Measurements from ENCODE around the gene CFP.
A peak's percentile ranks its signal among the peaks of the same experiment; 100 is the strongest.
"Not testable (repeated sequence)": the region's sequence is repeated elsewhere in the genome, so short reads cannot be mapped to it uniquely, and the experiment has no call there.

Gene CFP

DNA sequence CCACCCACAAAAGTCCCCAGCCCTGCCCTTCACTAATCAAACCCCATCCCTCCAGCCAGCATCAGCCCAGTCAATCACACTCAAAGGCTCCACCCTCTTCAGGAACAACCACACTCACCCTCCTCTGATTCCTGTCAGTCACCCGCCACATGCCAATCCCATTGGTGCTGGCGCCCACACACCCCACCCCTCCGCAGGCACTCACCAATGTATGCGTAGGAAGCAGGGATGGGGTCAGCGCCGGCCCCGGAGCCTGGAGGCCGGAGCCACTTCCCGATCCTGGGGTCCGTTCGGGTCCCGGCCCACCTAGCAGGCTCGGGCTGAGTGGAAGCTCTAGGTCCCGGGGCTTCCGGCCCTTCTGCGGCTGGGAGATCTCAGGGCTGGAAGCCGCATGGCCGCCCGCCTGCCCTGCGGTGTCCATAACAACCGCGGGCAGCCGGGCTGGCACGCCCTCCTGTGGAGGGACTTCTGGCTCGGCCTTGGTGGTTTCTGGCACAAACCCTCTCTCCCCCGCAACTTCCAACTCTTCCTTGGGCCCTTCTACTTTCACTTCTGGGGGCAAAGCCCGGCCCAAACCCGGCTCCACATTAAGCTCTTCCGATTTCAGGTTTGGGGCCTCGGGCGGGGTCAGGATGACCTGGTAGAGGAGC lies 7.9 kb upstream of the CFP start:
- DNase-seq, result peak; percentile 62

DNA sequence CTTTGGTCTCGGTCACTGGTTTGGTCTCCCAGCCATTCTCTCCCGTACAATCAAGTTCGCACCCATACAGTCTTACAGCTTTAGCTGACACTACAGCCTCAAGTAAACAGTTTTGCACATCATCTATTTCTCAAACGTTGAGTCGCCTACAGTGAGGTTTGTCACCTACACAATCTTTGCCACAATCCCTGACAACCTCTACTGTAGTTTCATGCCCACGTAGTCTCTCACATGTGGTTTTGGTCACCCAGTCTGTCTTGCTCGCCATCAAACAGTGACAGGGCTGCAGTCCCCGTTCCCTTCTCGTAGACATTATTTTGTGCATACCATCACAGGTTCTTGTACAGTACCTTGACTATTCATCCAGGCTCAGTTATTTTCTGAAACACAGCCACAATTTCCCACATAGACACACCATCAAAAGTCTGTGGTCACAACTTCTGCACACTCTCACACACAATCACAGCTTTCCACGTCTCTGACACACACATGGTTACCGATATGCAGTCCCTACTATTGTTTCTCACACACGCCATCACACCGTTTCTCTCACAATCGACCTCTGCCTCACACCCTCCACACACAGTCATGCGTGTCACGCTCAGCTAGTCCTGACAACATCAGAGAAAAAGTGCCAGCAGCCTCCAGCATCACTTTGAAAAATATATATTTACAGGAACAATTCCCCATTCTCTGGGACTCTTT lies 5.3 kb upstream of the CFP start:
- peak; percentile 37 for DNase-seq

DNA sequence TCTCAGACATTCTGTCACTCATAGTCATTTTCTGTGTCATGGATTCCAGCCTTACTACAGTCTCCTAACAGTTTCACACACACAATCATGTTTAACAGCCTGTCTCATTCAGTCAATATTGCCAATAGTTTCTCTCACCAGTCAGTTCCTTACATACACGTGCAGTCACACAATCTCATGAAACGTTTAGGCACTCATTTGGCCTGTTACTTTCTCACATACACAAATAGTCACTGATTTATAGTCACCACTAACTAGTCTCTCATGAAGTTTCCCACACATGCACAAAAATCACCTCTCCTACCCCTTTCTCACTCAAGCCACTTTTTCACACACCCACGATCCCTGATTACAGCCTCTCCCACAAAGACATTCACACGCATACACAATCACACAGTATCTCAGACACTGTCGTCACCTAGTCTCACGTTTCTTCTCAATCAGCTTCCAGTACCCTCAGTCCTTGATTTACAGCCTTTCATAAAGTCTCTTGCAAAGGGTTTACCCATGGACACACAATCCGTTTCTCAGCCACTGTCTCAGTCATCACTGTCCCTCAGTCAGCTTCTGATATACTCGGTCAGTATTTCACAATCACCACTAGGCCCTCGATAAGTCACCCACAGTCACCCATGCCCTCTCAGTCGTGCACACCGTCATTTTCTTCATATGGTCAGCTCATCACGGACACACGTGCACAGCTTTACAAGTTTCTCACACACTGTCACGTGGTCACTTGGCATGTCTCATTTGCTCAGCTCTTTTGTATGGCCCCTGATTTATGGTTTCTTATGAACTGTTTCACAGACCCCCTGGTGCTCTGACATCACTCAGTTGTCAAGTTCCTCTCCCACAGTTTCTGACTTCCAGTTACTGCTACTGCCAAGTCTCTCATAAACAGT lies 4.2 kb upstream of the CFP start:
- DNase-seq, result no peak

DNA sequence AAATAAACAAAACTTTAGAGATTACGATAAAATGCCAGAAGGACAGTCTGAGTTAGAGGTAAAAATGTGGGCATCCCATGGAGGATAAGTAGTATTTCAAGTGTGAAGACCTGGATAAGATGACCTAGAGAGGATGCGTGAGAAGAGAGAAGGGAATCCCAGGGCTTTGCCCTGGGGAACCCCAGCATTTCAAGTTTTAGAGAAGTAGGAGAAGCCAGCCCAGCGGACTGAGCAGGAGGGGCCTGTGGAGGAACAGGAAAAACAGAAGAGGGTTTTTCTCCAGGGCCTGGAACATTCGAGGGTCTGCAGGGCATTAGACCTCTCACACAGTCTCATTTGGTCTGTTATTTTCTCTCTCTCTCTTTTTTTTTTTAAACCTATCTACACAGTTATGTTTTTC lies 2.9 kb upstream of the CFP start:
- DNase-seq, result no peak

DNA sequence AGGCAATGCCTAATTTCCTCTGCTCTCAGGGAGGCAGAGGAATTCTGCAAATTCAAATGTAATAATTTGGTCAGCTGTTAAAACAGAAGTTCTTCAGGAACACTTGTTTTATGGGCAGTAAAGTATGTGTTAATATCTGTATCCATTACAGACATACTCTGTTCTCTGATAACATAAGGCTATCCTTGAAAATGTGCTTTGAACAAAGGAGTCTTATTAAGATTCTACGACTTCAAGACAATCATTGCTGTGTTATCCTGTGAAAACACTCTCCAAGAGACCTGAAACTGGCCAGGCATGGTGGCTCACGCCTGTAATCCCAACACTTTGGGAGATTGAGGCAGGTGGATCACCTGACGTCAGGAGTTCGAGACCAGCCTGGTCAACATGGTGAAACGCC lies 1.9 kb upstream of the CFP start:
- DNase-seq, result no peak

DNA sequence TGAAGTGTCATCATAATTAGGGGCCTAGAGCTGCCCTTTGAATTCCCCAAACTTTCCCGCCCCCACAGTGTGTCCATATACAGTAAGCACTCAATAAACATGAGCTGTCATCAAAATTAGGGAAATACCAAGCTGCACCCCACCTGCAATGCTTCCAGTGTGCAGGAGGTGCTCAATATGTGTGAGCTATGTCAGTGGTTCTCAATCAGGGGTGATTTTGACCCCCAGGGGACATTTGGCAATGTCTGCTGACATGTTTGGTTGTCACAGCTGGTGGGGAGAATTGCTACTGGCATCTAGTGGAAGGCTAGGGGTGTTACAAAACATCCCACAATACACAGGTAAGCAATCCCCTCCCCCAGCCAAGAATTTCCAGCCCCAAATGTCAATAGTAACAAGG lies 748 bp downstream of the CFP start:
- no peak for DNase-seq

DNA sequence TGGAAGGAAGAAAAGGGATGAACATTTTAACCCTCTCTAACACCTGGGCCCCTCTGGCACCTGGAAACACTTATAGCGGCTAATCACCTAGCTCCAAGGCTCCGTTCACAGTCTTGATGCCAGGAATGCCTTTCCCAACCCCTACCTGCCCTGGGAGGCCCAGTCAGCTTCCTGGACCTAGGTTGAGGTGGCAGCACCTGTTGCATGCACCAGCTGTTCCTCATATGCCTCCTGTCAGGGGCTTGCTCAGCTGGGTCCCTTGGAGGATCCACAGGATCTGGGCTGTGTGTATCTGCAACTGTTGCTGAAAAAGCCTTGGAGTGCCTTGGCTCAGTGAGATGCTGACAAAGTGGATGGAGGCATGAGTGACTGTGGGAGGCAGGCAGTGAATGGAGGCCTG lies 4.4 kb downstream of the CFP start:
- no peak for DNase-seq

DNA sequence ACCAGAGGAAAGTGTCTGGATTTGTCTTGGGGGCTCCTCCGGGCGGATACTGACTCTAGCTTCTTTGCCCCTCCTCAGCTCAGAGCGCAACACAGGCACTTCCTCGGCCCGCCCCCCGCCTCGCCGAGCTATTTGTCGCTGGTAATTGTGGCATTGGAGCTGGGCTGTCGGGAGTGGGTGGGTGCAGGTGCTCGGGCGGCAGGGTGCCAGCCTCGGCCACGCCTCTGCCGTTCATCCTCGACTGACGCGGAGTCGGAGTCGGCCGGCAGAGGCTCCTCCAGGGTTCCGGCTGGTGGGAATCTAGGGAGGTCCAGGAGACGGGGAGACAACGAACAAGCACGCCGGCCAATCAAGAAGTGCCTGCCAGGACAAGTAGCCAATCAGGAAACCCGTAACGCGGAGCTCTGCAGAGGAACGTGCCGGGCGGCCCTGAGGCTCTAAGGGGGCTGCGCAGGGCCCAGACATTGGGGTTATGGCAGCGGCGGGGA lies 6.1 kb downstream of the CFP start:
- peak; percentile 58 for DNase-seq

DNA sequence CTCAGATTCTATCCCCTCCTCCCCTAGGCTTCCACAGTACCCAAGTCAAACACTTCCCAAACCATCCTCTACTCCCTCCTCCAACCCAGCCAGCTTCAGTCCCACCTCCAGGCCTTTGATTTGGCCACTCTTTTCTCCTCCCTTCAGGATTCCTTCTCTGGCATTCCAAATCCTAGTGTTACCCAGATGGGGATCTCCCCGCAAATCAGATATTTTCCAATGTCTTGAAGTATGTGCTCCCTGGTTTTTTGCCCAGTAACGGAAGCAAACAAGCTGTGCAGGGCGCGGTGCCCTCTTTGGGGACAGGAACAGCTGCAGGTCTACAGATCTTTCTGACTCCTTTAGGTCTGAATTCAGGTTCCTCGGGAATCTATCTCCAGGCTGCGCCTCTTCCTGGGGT lies 7.9 kb downstream of the CFP start:
- DNase-seq, result no peak

DNA sequence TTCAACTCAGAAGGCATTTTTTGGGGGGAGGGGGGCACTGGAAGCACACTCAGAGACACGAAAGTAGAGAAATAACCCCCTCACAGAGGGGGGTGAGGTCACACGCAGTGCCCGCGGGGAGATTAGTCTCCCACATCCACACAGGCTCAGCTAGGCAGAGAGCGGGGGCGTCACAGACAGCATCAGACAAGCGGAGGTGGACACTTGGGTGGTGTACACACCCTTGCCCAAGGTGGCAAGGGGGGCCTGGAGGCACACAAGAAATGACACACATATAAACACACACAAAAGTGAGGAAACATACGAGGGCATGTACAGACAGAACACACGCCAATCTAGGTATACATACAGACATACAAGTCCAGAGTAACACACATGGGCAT lies 9.4 kb downstream of the CFP start:
- DNase-seq, result no peak

DNA sequence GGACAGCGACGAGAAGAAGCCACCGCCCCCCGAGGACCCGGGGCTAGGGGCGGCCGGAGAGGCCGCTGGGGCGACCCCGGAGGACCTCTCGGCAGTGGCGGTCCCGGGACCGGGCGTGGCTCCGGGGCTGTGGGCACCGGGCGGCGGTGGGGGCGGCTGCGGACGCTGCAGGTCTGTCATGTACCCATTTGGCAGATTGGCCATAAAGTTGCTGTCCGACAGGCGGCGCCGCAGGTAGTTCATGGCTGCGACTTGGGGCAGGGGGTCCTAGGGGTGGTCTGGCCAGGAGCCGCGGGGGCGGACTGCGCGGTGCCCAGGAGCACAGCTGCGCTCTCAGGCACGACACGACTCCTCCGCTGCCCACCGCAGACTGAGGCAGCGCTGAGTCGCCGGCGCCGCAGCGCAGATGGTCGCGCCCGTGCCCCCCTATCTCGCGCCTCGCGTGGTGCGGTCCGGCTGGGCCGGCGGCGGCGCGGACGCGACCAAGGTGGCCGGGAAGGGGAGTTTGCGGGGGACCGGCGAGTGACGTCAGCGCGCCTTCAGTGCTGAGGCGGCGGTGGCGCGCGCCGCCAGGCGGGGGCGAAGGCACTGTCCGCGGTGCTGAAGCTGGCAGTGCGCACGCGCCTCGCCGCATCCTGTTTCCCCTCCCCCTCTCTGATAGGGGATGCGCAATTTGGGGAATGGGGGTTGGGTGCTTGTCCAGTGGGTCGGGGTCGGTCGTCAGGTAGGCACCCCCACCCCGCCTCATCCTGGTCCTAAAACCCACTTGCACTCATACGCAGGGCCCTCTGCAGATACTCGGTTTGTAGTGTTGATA lies 10.0 kb downstream of the CFP start, which contains the start of gene SYN1:
TSS of gene SYN1 (minus strand) at position 372 of the 817 bp plus-strand sequence. CDS start at position 243, 129 bp downstream.
- DNase-seq, result peak; percentile 84

DNA sequence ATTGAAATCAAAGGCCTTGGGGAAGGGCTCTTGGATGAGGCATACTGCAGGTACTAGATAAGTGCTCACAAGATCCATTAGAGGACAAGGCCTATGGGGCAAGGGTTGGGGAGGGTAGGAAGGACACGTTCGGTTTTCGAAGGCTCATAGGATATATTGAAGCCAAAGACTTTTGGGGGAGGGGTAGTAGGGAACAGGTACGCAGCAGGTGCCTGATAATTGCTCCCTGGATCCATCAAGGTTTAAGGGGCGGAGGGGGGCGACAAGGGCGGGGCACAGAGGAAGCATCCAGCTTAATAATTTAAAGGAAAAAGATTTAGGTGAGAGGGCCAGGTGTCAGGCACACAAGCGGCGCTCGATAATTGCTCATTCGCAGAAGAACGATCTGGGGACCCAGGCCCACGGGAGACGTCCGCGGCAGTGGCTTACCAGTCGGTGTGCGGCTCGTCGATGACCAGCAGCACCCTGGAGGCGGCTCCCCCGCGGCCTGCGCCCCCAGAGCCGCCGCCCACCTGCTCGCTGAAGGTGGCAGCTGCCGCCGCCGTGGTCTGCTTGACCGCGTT lies 10.7 kb downstream of the CFP start:
- DNase-seq, result no peak

DNA sequence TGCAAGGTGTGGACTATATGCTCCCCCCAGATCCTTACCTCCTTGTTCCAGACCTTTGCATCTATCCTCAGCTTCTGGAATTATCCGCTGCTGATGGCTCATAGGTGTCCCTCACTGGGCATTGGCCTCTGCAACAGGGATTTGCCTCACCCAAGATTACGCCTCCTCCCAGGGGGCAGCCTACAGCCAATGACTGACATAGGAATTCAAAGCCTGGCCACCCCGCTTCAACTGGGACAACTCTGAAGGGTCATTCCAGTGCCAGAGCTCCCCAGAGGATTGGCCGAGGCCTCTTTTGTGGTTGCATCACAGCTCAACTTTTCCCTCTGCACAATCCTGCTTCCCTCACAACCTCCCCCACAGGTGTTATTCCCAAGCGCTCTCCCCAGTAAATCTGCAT lies 15.1 kb downstream of the CFP start:
- DNase-seq, result no peak

DNA sequence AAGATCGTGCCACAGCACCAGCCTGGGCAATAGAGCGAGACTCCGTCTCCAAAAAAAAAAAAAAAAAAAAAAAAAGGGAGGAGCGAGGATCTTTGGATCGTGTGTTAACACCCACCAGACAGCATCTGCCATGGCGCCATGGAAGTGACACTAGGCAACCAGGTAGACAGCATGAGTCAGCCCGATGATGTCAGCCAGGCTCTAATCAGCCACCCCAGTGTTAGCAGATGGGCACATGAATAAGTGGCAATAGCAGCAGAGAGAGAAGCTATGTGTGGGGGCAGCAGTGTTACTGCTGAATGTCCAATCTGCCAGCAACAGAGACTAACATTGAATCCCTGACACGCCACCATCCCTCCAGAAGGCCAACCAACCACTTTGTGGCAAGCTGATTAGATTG lies 16.6 kb downstream of the CFP start:
- DNase-seq, result no peak

DNA sequence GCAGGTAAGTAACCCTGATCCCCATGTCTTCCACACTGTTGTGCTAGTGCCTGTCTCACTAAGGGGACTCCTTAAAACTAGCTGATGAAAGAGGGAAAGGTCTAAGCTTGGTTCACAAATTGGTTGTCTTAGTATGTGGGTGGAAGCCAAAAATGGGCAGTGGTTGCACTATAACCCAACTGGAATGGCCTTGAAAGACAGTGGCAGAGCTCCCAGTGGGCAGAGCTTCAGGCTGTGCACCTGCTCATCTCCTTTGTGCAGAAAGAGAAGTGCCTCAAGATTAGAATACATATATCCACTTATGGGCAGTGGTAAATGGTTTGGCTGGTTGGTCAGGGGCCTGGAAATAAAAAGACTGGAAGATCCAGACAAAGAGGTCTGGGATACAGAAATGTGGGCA lies 17.3 kb downstream of the CFP start:
- DNase-seq, result no peak

DNA sequence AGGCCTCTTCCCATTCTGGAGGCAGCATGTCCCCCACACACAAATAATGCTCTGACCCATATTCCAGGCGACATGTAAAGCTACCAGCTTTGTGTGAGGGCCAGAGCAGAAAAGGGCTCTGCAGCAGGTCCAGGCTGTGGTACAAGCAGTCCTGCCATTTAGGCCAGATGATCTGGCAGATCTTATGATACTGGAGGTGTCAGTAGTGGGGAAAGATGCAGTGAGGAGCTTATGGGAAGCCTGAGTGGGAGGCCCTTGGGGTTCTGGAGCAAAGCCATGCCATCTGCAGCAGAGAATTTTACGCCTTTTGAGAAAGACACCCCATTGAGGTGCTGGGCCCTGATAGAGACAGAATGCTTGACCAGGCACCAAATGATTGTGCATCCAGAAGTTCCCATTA lies 17.8 kb downstream of the CFP start:
- no peak for DNase-seq

DNA sequence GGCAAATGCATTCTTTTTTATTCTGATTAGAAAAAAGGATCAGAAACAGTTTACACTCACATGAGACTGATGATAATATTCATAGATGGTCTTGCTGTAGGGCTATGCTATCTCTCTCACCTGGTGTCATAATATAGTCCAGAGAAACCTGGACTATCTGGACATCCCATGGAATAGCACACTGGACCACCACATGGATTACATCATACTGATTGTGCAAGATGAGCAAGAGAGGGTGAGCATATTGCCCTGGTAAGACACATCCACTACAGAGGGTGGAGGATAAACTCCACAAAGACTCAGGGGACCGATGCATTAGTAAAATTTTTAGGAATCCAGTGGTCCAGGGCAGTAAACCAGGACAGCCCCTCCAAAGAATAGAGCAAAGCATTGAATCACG lies 18.2 kb downstream of the CFP start:
- no peak for DNase-seq

DNA sequence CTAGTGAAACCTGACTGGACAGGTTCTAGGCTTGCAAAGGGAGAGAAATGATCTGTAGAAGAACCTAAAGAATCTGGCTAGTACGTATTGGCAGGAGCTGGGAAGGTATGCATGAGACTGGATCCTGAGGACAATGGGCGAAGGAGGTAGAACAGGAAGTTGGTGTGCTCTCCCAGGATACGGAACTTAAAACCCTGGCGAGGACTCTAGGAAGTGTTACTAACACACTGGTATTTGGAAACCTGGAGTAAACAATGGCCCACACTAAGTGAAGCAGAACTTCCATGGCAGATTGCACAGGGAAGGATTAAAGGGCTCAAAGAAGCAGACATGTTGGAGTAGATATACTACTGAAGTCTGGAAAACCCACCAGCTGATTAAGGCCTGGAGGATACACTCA lies 19.2 kb downstream of the CFP start:
- DNase-seq, result no peak

DNA sequence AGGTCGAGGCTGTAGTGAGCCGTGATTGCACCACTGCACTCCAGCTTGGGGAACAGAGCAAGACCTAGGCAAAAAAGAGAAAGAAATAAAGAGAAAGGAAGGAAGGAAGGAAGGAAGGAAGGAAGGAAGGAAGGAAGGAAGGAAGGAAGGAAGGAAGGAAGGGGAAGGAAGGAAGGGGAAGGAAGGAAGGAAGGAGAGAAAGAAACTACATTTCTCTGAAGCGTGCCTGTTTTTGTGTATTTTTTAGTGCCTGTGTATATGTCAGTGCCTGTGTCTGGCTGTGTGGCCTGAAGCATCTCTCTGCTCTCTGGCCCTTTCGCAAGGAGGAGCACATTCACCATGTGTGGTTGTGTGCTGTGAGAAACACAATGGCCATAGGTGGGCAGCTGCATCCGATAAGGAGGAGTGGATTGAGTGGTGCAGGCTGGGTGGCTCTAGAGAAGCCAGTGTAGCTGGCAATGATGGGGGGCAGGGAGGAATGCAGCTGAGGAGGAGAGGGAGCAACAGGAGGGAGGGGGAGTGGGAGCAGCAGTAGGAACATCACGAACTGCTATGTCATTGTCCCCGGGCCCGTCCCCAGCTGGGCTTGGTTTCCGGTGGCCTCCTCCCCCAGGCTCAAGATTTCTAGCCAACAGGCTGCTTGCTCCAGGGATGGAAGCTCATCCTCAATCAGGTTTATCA lies 21.5 kb downstream of the CFP start:
- DNase-seq, result no peak

DNA sequence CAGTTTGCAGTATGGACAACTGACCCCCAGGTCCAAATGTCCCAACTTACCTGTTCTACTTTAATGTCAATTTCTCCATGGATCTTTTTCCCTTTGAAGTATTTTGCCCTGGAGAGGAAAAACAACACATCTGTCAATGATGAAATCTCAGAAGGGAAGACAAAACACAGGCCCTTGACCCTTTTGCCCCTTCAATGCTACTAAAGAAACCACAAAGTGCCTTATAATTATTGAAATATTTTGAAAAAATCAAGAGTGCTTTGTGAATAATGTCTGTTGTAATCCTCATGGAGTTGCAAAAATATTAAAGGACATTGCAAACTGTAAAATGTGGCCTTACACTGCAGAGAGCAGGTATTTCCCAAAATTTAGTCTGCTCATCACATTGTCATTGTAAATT lies 22.6 kb downstream of the CFP start:
- no peak for DNase-seq

DNA sequence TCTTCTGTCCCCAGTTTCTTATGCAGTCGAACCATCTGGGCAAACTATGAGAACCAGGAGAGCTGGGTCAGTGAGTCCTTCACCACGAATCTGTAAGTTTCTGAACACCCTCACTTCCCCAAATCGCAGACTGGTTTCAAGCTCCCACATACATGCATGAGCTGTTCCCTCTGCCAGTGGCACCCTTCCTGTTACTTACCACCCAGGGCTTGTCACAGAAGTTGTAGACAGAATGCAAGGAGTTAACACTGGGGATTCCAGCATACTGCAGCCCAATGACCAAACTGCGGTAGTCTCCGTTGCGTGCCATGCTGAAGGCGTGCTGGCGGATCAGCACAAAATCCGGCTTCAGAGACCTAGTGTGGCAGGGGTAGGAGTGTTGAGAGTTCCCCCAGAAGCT lies 24.7 kb downstream of the CFP start:
- DNase-seq, result no peak

DNA sequence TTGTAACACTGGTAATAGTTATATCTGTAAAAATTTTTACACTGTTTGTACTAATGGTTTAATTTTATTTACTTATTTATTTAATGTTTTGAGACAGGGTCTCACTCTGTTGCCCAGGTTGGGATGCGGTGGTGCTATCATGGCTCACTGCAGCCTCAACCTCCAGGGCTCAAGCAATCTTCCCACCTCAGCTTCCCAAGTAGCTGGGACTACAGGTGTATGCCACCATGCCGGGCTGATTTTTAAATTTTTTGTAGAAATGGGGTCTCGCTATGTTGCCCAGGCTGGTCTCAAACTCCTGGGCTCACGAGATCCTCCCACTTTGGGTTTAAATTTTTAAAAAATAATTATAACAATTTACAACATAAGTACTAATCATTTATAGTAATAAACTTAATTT lies 26.6 kb downstream of the CFP start:
- DNase-seq, result not testable (repeated sequence)

All from activated CD4-positive, alpha-beta T cell treated with anti-CD3 and anti-CD28 coated beads for 48 hours (primary cell).